GM12891 (cell line): ENCODE results near the gene GBX2.

Experiments used
- DNase-seq: peaks from one replicate; pipeline ENCODE4 v3.0.0; 2011; ENCODE audit warnings: low spot score; ENCODE audit not compliant: insufficient read length
- FAIRE-seq: peaks from 2 replicates; lab custom pipeline; 2011; peaks lifted over from hg19 to GRCh38; lab: Jason Lieb, UNC
- PAX5 ChIP-seq: IDR thresholded peaks from 2 replicates; pipeline ENCODE4 v1.6.1; 2011; ENCODE audit warnings: low read length, moderate library complexity, mild to moderate bottlenecking; ENCODE audit not compliant: insufficient read depth, severe bottlenecking
- POLR2A ChIP-seq: IDR thresholded peaks from 2 replicates; pipeline ENCODE4 v1.6.1; 2011; ENCODE audit warnings: low read depth, low read length, control low read depth
- POLR2AphosphoS5 ChIP-seq: IDR thresholded peaks from 2 replicates; pipeline ENCODE4 v1.6.1; 2011; ENCODE audit warnings: low read depth, low read length, control low read depth
- POU2F2 ChIP-seq: IDR thresholded peaks from 2 replicates; pipeline ENCODE4 v1.6.1; 2011; ENCODE audit warnings: low read depth, mild to moderate bottlenecking, control low read depth, low read length, moderate library complexity
- SPI1 ChIP-seq: IDR thresholded peaks from 2 replicates; pipeline ENCODE4 v1.6.1; 2011; ENCODE audit warnings: low read depth, low read length, control low read depth
- TAF1 ChIP-seq: IDR thresholded peaks from 2 replicates; pipeline ENCODE4 v1.6.1; 2011; ENCODE audit warnings: low read depth, low read length, control low read depth

GBX2 gene

GRCh38 chr2:236208019-236208926 is 40.1 kb upstream of the GBX2 start:
- TF ChIP-seq PAX5 (no peak), TAF1 (no peak), SPI1 (no peak), POLR2A (no peak), POU2F2 (no peak), POLR2AphosphoS5 (no peak)
- DNase-seq (no peak), FAIRE-seq (no peak)

DNA sequence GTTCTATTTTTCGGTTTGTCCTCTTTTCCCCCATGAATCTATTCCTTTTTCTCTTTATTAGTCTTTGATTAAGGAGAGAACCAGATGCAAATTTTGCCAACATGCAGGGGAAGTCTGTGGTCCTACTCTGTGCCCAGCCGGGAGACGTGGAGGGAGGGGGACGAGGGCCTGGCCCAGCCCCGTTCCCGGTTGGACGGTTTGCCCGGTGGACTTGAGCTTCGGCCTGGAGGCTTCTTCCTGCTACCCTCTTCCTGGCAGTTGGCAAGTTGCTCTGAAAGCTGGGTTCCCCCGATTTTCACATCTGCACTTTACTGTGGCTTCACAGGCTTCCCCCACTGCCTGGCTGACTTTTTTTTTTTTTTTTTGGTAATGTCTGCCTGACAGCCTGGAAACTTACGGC is 39.3 kb upstream of the GBX2 start:
- FAIRE-seq (no peak), DNase-seq (no peak)
- TF ChIP-seq POU2F2 (no peak), PAX5 (no peak), POLR2AphosphoS5 (no peak), TAF1 (no peak), SPI1 (no peak), POLR2A (no peak)

GRCh38 chr2:236205867-236206645 is 37.9 kb upstream of the GBX2 start:
- DNase-seq (no peak), FAIRE-seq (no peak)
- TF ChIP-seq POLR2A (no peak), TAF1 (no peak), PAX5 (no peak), SPI1 (no peak), POU2F2 (no peak), POLR2AphosphoS5 (no peak)

- no peak for DNase-seq
- TF ChIP-seq SPI1 (no peak), POU2F2 (no peak), POLR2A (no peak), TAF1 (no peak), POLR2AphosphoS5 (no peak), PAX5 (no peak)
Measured at GRCh38 chr2:236204953-236205352, 36.8 kb upstream of the GBX2 start.

GRCh38 chr2:236200378-236200777 is 32.2 kb upstream of the GBX2 start:
- TF ChIP-seq TAF1 = no peak
- TF ChIP-seq PAX5 = no peak
- no peak for TF ChIP-seq POU2F2
- FAIRE-seq (no peak), DNase-seq (no peak)

More at GRCh38 chr2:236204953-236205352, 36.8 kb upstream of the GBX2 start:
- no peak for FAIRE-seq

- FAIRE-seq (no peak), DNase-seq (no peak)
- TF ChIP-seq SPI1 (no peak), POLR2A (no peak), PAX5 (no peak)
Measured at GRCh38 chr2:236196366-236196765, 28.2 kb upstream of the GBX2 start.

DNA sequence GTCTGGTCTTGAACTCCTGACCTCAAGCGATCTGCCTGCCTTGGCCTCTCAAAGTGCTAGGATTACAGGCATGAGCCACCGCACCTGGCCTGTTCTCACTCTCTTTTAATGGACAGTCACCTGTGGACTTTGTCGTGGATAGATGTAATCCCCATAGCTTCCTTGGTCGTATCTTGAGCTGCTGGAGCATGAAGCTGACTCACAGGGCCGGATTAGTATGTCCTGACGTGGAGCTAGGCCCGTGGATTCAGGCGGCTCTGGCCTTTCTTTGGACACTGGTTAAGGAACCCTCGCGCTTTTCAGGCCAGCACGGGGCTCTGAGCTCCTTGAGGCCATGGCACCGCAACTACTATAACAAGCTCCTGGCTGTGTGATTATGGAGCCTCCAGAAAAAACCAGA is 27.5 kb upstream of the GBX2 start:
- TF ChIP-seq POLR2AphosphoS5 (no peak), TAF1 (no peak), SPI1 (no peak)
- no peak for DNase-seq
- no peak for FAIRE-seq

GRCh38 chr2:236194786-236195185 is 26.6 kb upstream of the GBX2 start:
- DNase-seq (no peak), FAIRE-seq (no peak)
- TF ChIP-seq POU2F2 = no peak
- no peak for TF ChIP-seq POLR2AphosphoS5
- no peak for TF ChIP-seq POLR2A
- TF ChIP-seq SPI1 = no peak
- no peak for TF ChIP-seq TAF1
- TF ChIP-seq PAX5 = no peak

- no peak for TF ChIP-seq POLR2A
- TF ChIP-seq PAX5 = no peak
- no peak for TF ChIP-seq POU2F2
- no peak for TF ChIP-seq POLR2AphosphoS5
- no peak for TF ChIP-seq TAF1
- no peak for TF ChIP-seq SPI1
- DNase-seq (no peak), FAIRE-seq (no peak)
Measured at GRCh38 chr2:236193026-236193425, 24.8 kb upstream of the GBX2 start.

- FAIRE-seq (no peak), DNase-seq (no peak)
- TF ChIP-seq POLR2AphosphoS5 (no peak), PAX5 (no peak), POU2F2 (no peak), TAF1 (no peak), SPI1 (no peak), POLR2A (no peak)
Measured at GRCh38 chr2:236190674-236191073, 22.5 kb upstream of the GBX2 start.
